Stimulated activated CD8-positive, alpha-beta memory T cell treated with anti-CD3 and anti-CD28 coated beads, Interleukin-7, amount 100 ng/mL, for 48 hours (primary cell): Measurements from ENCODE around the gene STARD5.

Source experiments
- DNase-seq, 2 donors: peaks; one replicate each; pipeline ENCODE4 v3.0.0-alpha.2; 2020; ENCODE audit warnings: low read depth in 1 of 2; ENCODE audit errors: extremely low read depth in 1 of 2

Gene STARD5

DNA sequence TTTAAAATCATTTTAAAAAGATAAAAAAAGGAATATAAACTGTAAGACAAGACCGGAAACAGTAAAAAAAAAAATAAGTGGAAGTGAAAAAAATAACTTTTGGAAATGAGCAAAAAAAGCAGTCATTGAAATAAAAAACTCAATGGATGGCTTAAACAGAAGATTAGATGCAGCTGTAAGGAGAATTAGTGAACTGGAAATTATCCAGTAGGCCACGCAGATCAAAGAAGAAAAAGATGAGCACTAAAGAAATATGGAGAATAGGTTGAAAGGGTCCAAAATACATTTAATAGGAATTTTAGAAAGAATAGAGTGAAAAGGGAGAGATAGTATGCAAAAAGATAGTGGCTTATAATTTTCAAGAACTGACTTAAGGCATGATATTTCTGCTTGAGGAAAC is 47.0 kb downstream of the STARD5 start:
- no peak for DNase-seq

DNA sequence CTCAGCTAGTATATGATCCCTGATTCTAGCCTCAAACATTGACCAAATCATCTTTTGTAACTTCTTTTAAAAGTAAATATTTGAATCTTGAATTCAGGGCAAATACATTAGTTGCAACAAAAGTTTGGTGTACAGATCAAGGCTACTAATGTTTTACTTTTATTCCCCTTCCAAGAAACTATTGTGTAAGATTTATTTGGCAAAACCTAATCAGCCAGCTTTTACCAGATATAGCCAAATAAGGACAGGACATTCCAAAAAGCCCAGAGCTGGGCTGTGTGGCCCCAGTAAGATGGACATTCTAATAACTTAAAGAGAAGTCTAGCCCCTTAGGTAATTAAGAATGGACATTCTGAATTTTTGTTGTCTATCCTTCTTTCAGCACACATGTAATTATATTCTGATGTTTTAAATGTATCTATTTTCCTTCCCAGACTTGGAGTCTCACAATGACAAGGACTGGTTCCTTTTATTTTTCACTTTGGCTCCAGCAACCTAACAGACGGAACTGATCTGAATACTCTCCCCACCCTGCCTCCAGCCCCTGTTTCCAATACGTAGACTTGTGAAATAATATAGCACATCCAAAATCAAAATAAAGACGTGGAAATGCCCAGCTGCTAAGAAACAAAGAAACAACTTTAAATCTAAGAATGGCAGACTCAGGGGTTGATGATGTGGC is 48.1 kb downstream of the STARD5 start:
- DNase-seq, result no peak

DNA sequence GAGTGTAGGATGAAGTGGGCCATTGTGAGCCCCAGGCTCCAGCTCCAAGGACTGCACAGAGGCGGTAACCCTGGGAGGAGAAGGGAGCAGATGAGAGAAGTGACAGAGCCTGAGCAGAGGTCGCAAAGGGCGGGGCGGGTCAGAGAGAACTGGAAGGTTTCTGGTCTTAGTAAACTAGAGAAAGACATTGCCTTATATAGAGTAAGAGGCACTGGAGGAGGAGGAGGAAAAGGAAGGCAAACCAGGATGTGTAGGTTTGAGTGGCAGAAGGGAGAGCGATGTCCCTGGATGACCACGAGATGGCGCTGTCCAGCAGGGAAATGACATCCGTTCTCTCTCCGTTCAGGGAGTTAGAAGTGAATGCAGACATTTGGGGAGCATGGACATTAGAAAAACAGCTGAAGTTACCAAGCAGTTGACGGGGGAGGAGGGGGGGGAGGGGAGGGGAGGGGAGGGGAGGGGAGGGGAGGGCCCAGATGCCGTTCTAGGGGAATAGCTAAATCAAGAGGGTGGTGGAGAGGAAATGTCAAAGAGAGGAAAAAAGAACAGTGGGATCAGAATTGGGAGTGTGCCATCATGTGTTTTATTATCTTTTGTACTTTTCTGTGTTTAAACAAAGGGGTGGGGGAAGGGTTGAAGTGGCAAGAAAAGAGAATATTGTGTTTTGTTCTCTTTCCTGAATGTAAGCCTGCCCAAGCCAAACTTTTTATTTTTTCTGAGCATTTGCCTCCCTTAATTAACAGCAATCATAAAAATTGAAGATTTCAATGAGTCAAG is 48.8 kb downstream of the STARD5 start:
- peak in 1 of 2 donors; percentile 49 for DNase-seq

DNA sequence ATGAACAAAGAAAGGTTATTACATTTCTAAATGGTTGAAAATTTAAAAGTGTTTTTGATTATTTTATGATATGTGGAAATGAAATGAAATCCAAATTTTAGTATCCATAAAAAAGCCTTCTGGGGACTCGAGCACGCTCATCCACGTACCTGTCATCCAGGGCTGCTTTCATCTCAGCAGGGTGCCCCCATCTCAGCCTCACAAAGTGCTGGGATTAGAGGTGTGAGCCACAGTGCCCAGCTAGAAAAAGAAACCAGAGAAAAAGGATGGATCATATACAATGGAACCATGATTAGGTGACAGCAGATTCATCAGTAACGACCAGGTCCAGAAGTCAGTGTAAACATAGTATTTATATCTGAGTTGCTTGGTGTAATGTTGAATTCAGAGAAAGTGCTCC is 49.7 kb downstream of the STARD5 start:
- no peak for DNase-seq

- DNase-seq, result no peak
Observed at GRCh38 chr15:81273855-81274254, 50.1 kb downstream of the STARD5 start.

DNA sequence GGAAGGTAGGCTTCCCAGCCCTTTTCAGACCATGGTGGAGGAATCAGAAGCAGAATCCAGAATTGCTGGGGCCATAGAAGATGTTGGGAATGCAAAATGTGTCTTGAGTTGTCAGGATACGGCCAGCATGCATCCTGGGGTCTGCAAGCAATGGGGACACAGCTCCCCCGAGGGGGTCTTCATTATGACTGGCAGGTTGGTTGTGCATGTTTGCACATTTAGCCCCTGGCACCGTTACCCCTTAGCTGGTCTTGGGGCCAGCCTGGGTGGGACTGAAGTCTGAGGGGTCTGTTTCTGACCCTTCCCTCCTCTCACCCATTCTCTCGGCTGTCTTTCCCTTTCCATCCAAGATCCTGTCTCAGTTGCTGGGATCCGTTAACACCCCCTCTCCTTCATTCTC is 50.7 kb downstream of the STARD5 start:
- no peak for DNase-seq

DNA sequence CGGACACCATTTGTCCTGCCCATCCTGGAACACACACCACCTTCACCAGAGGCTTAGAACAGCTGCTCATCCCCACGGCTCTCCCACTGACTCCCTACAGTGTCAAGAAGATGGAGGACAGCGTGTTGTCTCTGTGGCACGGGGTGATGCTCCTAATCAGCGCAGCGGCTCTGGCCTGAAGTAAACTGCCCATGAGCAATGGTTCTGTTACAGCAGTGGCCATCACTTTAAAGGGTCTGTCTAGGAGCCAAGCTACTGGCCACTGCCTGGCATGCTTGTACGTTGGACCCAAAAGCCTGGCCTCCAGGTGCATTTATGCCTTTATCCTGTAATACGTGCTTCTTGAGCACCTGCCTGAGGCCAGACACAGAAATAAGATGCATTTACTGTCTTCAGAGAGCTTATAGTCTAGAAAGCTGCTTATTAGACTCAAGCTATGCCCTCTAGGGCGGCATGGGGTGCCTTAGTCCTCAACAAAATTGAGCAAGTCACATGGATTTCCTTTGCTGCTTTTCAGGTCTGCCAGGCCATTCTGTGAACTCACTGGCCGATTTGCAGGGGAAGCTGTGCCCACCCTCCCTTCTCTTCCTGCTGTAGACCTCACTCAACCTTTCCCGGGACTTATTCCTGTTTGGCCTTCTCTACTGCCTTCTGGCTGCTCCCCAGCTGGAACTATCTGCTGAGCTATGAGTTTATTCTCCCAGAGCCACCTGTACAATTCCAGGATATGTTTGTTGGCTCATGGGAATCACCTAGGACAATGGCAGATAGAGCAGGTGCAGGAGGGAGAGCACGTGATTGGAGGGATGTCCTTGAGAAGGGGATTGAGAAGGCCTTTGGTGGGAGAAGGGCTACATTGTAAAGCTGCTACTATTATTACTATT is 51.9 kb downstream of the STARD5 start:
- DNase-seq, result no peak

DNA sequence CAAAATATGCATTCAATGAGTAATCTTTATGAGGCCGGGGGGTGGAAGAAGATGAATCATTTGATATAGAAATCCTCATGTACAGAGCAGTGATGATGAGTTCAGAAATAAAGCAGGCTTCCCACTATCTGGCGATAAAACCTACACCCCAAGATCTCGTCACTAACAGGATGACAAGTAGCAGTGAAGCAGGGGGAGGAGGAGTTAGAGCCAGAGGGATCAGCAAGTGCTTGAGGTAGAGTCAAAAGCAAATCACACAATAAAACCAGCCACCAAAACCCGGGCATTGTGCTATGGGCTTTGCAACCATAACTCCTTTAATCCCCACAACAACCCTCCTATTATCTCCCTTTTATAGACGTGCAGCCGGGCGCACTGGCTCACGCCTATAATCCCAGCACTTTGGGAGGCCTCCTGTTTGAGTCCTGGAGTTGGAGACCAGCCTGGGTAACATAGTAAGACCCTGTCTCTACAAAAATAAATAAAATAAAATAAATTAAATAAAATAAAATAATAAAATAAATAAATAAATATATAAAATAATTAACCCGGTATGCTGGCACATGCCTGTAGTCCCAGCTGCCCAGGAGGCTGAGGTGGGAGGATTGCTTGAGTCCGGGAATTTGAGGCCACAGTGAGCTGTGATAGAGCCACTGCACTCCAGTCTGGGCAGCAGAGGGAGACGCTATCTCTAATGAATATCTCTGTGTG is 53.0 kb downstream of the STARD5 start:
- DNase-seq, result no peak

DNA sequence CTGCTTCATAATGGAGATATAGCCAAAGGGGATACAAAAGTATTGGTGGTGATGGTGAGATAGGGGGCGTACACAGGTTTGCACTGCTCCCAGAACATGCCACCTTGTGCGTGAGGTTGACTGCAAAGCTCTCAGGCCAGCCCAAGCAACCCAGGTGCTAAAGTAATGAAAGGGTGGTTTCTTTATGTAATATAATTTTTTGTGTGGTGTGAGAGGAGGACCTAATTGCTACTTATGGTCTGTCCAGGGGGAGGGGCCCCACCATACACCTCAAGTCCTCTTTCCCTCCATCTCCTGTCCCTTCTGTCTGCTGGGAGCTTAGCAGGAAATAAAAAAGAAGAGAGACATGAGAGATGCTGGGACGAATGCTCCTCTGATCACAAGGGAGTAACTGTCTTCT is 53.8 kb downstream of the STARD5 start:
- no peak for DNase-seq

DNA sequence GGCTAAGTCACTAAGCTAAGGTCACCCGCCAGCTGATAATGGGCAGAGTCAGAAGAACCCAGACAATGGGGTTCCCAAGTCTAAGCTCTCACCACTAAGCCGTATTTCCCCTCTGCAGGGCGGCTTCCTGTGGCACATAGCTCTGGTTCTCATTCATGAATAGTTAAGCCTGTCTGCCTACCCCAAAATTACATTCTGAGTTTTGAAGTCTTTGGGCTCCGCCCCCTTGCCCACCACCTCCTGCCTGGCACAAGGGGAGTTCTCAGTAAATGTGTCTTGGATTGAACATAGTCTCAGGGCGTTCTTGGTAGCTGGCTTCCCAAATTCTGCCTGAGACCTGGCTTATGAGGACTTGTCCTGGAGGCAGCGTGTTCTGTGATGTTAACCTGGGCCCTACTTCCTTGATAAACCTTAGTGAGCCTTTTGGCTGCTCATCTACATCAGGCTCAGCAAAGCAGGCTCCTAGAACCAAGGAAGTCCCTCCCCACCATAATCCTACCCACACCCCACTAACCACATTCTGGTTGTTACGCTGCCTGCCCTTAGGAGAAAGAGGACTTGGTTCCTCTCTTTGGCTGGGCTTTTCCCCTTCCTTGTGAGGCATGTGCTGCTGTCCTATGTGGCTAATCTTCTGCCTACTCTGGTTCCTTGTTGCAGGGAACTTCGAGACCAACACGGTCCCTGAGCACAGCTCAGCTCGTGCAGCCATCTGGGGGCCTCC is 54.9 kb downstream of the STARD5 start:
- DNase-seq, result no peak

GRCh38 chr15:81268340-81268739 is 55.6 kb downstream of the STARD5 start:
- no peak for DNase-seq

GRCh38 chr15:81265944-81266775 is 57.8 kb downstream of the STARD5 start:
- peak; percentile 54 to 75 for DNase-seq

GRCh38 chr15:81265256-81265943 is 58.5 kb downstream of the STARD5 start:
- no peak for DNase-seq

GRCh38 chr15:81264072-81264857 is 59.7 kb downstream of the STARD5 start:
- DNase-seq, result no peak

DNA sequence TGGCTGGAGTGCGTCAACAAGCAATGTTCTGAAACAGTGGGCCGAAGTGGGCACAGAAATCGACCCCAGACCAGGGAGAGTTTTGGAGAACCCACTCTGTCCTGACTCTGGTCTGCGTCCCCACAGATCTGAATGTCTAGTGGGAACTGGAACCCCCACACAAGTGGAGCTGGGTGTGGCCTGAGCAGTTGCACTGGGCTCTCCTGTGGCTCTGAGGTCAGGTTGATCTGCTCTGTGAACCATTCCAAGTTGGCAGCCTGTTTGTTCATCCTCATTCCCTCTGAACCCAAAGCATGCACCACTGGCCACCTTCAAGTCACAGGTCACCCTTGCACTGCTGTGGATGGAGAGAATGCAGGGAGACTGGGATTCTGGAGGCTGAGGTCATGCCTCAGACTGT is 60.5 kb downstream of the STARD5 start:
- no peak for DNase-seq

GRCh38 chr15:81261172-81261811 is 62.6 kb downstream of the STARD5 start:
- DNase-seq, result no peak

- no peak for DNase-seq
Observed at GRCh38 chr15:81259760-81260298, 64.1 kb downstream of the STARD5 start.
